Stimulated activated CD4-positive, alpha-beta T cell treated with anti-CD3 and anti-CD28 coated beads, Interleukin-4, amount 100 ng/mL, for 1 hour (primary cell): Measurements from ENCODE around the gene MARVELD1.
"Not testable (repeated sequence)": the region's sequence is repeated elsewhere in the genome, so short reads cannot be mapped to it uniquely, and the experiment has no call there.

Experiments used
- DNase-seq: peaks from one replicate; pipeline ENCODE4 v3.0.0-alpha.2; 2020

The MARVELD1 gene

GRCh38 chr10:97713339-97713825 is at the start of gene MARVELD1:
TSS of gene MARVELD1 (plus strand) at chr10:97713730. CDS start at chr10:97713877, 147 bp downstream.
- peak; percentile 5 for DNase-seq

- no peak for DNase-seq
Measured at GRCh38 chr10:97664282-97664850, 49.2 kb upstream of the MARVELD1 start.

GRCh38 chr10:97666992-97667391 is 46.5 kb upstream of the MARVELD1 start:
- no peak for DNase-seq

GRCh38 chr10:97667463-97667862 is 46.1 kb upstream of the MARVELD1 start:
- no peak for DNase-seq

- no peak for DNase-seq
Measured at GRCh38 chr10:97669571-97669970, 44.0 kb upstream of the MARVELD1 start.

GRCh38 chr10:97673736-97674525 is 39.6 kb upstream of the MARVELD1 start:
- no peak for DNase-seq

- no peak for DNase-seq
Measured at GRCh38 chr10:97675222-97675621, 38.3 kb upstream of the MARVELD1 start.

- peak; percentile 47 for DNase-seq
Measured at GRCh38 chr10:97676770-97677581, 36.6 kb upstream of the MARVELD1 start.

GRCh38 chr10:97679594-97679993 is 33.9 kb upstream of the MARVELD1 start:
- no peak for DNase-seq

GRCh38 chr10:97682042-97682441 is 31.5 kb upstream of the MARVELD1 start:
- no peak for DNase-seq

GRCh38 chr10:97683556-97684367 is 29.8 kb upstream of the MARVELD1 start:
- no peak for DNase-seq

- not testable (repeated sequence) for DNase-seq
Measured at GRCh38 chr10:97684368-97684713, 29.2 kb upstream of the MARVELD1 start.

- DNase-seq, result no peak
Measured at GRCh38 chr10:97684866-97685394, 28.6 kb upstream of the MARVELD1 start.

GRCh38 chr10:97685395-97685958 is 28.1 kb upstream of the MARVELD1 start:
- DNase-seq, result no peak

- no peak for DNase-seq
Measured at GRCh38 chr10:97686301-97686961, 27.1 kb upstream of the MARVELD1 start.

- DNase-seq, result peak; percentile 95
Measured at GRCh38 chr10:97686962-97687784, 26.4 kb upstream of the MARVELD1 start, which contains the start of gene AVPI1. TSS of gene AVPI1 (minus strand) at chr10:97687241. CDS start at chr10:97679905, 7,336 bp downstream.

- no peak for DNase-seq
Measured at GRCh38 chr10:97687785-97688781, 25.4 kb upstream of the MARVELD1 start.

GRCh38 chr10:97689559-97690020 is 23.9 kb upstream of the MARVELD1 start:
- no peak for DNase-seq

- DNase-seq, result no peak
Measured at GRCh38 chr10:97690133-97690532, 23.4 kb upstream of the MARVELD1 start.
